Measurements from ENCODE around the gene GNB3. TPM values are rescaled to one million over a fixed set of nuclear protein-coding genes. Genes with fewer than 3 reads are reported as not detected.
A peak's percentile ranks its signal among the peaks of the same experiment; 100 is the strongest.

The GNB3 gene
- total and polyA plus RNA-seq, 9 of the 15 experiments (the other 6 are each of a cell fraction or from before 2014, with no cell fraction given), result 1.4 to 5.8 (median 2.0) TPM

DNA sequence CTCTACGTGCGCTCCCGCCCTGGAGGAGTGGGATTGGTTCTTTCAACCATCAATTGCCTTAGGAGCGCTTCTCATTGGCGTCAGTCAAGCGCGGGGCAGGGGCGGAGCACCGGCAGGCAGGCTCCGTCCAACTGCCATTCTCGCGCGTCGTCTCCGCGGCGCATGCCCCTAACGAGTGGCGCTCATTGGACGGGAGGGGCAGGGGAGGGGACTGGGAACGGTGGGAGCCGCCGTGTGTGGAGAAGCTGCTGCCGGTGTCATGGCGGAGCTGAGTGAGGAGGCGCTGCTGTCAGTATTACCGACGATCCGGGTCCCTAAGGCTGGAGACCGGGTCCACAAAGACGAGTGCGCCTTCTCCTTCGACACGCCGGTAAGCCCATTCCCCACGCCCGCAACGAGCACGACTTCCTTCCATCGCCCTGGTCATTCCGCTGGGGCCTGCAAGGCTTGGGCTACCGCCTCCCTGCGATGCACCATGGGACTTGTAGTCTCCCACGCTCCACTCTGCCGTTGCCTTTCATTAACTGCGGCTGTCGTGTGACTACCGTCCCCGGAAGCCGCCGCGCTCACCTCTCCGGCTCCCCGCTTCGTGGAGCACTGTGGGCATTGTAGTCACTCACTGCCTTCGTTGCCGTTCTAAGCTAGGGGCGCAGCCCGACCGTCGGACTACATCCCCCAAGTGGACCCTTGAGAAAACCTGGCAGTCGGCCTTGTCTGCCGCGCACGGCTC is 11.4 kb downstream of the GNB3 start, which contains the start of gene USP5 (continued):
- peak; percentile 90 for TF ChIP-seq ASH1L (IDR thresholded peaks at IDR 0.05; ENCODE audit: borderline replicate concordance, low read depth, partially characterized antibody)
- TF ChIP-seq MCM3 (IDR thresholded peaks at IDR 0.05), result no peak
- TF ChIP-seq ZKSCAN3 (CRISPR knock-in tag; IDR thresholded peaks at IDR 0.05), result no peak
- peak; percentile 94 for TF ChIP-seq KLF13 (tag; IDR thresholded peaks at IDR 0.05; ENCODE audit: borderline replicate concordance, low read depth)
- no peak for TF ChIP-seq GABPB2 (CRISPR knock-in tag; conservative IDR thresholded peaks at IDR 0.05)
- no peak for TF ChIP-seq ATF1 (CRISPR knock-in tag; IDR thresholded peaks at IDR 0.05)
- TF ChIP-seq ATF1 (tag; IDR thresholded peaks at IDR 0.05), result peak; percentile 92
- TF ChIP-seq SIX5 (IDR thresholded peaks at IDR 0.05; ENCODE audit: borderline replicate concordance in 1 of 2, insufficient read depth in 1 of 2, low read depth in 1 of 2, low read length in 2 of 2), result peak; percentile 99 to 100
- TF ChIP-seq NCOA2 (IDR thresholded peaks at IDR 0.05; ENCODE audit: partially characterized antibody in 2 of 2), result no peak
- peak; percentile 97 for TF ChIP-seq ZBTB9 (CRISPR knock-in tag; IDR thresholded peaks at IDR 0.05)
- TF ChIP-seq, protein P1, sequence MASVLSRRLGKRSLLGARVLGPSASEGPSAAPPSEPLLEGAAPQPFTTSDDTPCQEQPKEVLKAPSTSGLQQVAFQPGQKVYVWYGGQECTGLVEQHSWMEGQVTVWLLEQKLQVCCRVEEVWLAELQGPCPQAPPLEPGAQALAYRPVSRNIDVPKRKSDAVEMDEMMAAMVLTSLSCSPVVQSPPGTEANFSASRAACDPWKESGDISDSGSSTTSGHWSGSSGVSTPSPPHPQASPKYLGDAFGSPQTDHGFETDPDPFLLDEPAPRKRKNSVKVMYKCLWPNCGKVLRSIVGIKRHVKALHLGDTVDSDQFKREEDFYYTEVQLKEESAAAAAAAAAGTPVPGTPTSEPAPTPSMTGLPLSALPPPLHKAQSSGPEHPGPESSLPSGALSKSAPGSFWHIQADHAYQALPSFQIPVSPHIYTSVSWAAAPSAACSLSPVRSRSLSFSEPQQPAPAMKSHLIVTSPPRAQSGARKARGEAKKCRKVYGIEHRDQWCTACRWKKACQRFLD (CRISPR knock-in tag; IDR thresholded peaks at IDR 0.05), result peak; percentile 99
- TF ChIP-seq, protein P2, sequence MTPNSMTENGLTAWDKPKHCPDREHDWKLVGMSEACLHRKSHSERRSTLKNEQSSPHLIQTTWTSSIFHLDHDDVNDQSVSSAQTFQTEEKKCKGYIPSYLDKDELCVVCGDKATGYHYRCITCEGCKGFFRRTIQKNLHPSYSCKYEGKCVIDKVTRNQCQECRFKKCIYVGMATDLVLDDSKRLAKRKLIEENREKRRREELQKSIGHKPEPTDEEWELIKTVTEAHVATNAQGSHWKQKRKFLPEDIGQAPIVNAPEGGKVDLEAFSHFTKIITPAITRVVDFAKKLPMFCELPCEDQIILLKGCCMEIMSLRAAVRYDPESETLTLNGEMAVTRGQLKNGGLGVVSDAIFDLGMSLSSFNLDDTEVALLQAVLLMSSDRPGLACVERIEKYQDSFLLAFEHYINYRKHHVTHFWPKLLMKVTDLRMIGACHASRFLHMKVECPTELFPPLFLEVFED (CRISPR knock-in tag; conservative IDR thresholded peaks at IDR 0.05), result peak; percentile 80; the same call in 1 of the 2 replicates
- TF ChIP-seq TBP (optimal IDR thresholded peaks at IDR 0.05; ENCODE audit: low read depth, low read length), result peak; percentile 45
- peak; percentile 97 for TF ChIP-seq ZNF589 (CRISPR knock-in tag; IDR thresholded peaks at IDR 0.05; ENCODE audit: low read depth)
- TF ChIP-seq RBM39 (optimal IDR thresholded peaks at IDR 0.05; ENCODE audit: low read depth, low read length), result no peak
- peak; percentile 98 for TF ChIP-seq ZFX (CRISPR knock-in tag; IDR thresholded peaks at IDR 0.05)
- TF ChIP-seq, protein P3, sequence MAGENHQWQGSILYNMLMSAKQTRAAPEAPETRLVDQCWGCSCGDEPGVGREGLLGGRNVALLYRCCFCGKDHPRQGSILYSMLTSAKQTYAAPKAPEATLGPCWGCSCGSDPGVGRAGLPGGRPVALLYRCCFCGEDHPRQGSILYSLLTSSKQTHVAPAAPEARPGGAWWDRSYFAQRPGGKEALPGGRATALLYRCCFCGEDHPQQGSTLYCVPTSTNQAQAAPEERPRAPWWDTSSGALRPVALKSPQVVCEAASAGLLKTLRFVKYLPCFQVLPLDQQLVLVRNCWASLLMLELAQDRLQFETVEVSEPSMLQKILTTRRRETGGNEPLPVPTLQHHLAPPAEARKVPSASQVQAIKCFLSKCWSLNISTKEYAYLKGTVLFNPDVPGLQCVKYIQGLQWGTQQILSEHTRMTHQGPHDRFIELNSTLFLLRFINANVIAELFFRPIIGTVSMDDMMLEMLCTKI (IDR thresholded peaks at IDR 0.05; ENCODE audit: partially characterized antibody), result no peak
- TF ChIP-seq ELK1 (CRISPR knock-in tag; IDR thresholded peaks at IDR 0.05), result no peak
- peak; percentile 81; the same call in 1 of the 2 replicates for TF ChIP-seq FOXO4 (CRISPR knock-in tag; IDR thresholded peaks at IDR 0.05)
- peak; percentile 99 for TF ChIP-seq HCFC1 (IDR thresholded peaks at IDR 0.05; ENCODE audit: low read depth, low read length)

Data from K562 (cell line).